Endothelial cell of umbilical vein (primary cell): Measurements from ENCODE around the gene NRXN3. TPM values are rescaled to one million over a fixed set of nuclear protein-coding genes. Genes with fewer than 3 reads are reported as not detected.

ENCODE experiments used
- BruUV-seq: library from RNA; stranded (reverse); fragments of 400-500 nt; replicated peaks from 2 replicates; lab custom pipeline; 2021; lab: Mats Ljungman, UMichigan
- CTCF ChIA-PET: fragments of 300-600, 350-600 bp; sonication (Branson Sonifier 250); formaldehyde crosslinking; loops from one replicate; lab custom pipeline; 2021; ENCODE audit warnings: antibody characterized with exemption, inconsistent platforms; lab: Charles Lee
- POLR2A ChIA-PET: fragments of 300-600, 350-600 bp; sonication (Branson Sonifier 250); formaldehyde crosslinking; loops from one replicate; lab custom pipeline; 2021; ENCODE audit warnings: antibody characterized with exemption, inconsistent platforms; lab: Charles Lee
- DNase-seq: peaks from one replicate; pipeline ENCODE4 v3.0.0-alpha.2; 2011; ENCODE audit warnings: low read depth, low spot score
- FAIRE-seq: peaks from 2 replicates; lab custom pipeline; 2011; peaks lifted over from hg19 to GRCh38; lab: Jason Lieb, UNC
- H2AFZ ChIP-seq: 2 replicates; pipeline ENCODE4 v1.6.0; 2012; ENCODE audit warnings: low read depth, low read length, control low read depth, inconsistent platforms
- H3K27ac ChIP-seq: 2 replicates; pipeline ENCODE4 v1.5.1; 2011; ENCODE audit warnings: low read depth, mild to moderate bottlenecking, control low read depth, low read length, moderate library complexity; ENCODE audit not compliant: insufficient read depth
- H3K27me3 ChIP-seq, 2 experiments: 2 replicates each; pipeline versions ENCODE4 v1.6.0 to v1.6.1; 2011; ENCODE audit warnings: low read length in 2 of 2, mixed read lengths in 1 of 2; ENCODE audit not compliant: control insufficient read depth in 2 of 2, insufficient read depth in 2 of 2
- H3K36me3 ChIP-seq, 2 experiments: 2 replicates in 1 of 2; 3 replicates in 1 of 2; pipeline ENCODE4 v1.5.1; 2011; ENCODE audit warnings: low read length in 2 of 2, mild to moderate bottlenecking in 1 of 2, moderate library complexity in 1 of 2; ENCODE audit not compliant: control insufficient read depth in 2 of 2, insufficient read depth in 2 of 2; ENCODE audit errors: extremely low read depth in 1 of 2
- H3K4me1 ChIP-seq: 3 replicates; pipeline ENCODE4 v1.5.1; 2011; ENCODE audit warnings: mild to moderate bottlenecking, low read length; ENCODE audit not compliant: control insufficient read depth, insufficient read depth; ENCODE audit errors: extremely low read depth
- H3K4me2 ChIP-seq: 2 replicates; pipeline ENCODE4 v1.6.1; 2011; ENCODE audit warnings: low read length, control low read depth, mixed read lengths; ENCODE audit not compliant: insufficient read depth
- H3K4me3 ChIP-seq, 3 experiments: fragments of 200-600 bp in 1 of 3; sonication (generic), shearing (Covaris generic) in 1 of 3; replicated peaks in 1 of 3; 2 replicates each; pipeline ENCODE4 v1.5.1; 2011 to 2016; ENCODE audit warnings: control low read depth in 3 of 3, low read length in 3 of 3, mild to moderate bottlenecking in 2 of 3, inconsistent platforms in 1 of 3, low read depth in 1 of 3, moderate library complexity in 1 of 3; ENCODE audit not compliant: insufficient read depth in 1 of 3
- H3K79me2 ChIP-seq: 2 replicates; pipeline ENCODE4 v1.6.0; 2012; ENCODE audit warnings: low read length, inconsistent platforms; ENCODE audit not compliant: control insufficient read depth, insufficient read depth
- H3K9ac ChIP-seq: replicated peaks from 2 replicates; pipeline ENCODE3; 2011; ENCODE audit warnings: low read length, control low read depth; ENCODE audit not compliant: insufficient read depth; ENCODE audit errors: extremely low read depth
- H3K9me1 ChIP-seq: replicated peaks from 3 replicates; pipeline ENCODE4 v1.6.0; 2011; ENCODE audit warnings: mild to moderate bottlenecking, low read length; ENCODE audit not compliant: control insufficient read depth, insufficient read depth; ENCODE audit errors: extremely low read depth
- H3K9me3 ChIP-seq: replicated peaks from 2 replicates; pipeline ENCODE4 v1.5.1; 2012; ENCODE audit warnings: low read length, inconsistent platforms; ENCODE audit not compliant: control insufficient read depth, insufficient read depth
- H4K20me1 ChIP-seq: replicated peaks from 2 replicates; pipeline ENCODE3; 2011; ENCODE audit warnings: mild to moderate bottlenecking, low read length; ENCODE audit not compliant: control insufficient read depth, insufficient read depth; ENCODE audit errors: extremely low read depth
- JUN ChIP-seq: IDR thresholded peaks from 2 replicates; pipeline ENCODE4 v1.6.1; 2011; ENCODE audit warnings: borderline replicate concordance, low read depth; ENCODE audit not compliant: insufficient read length, insufficient read depth
- dilution Hi-C: fragments of 300-500 bp; cut with MboI; formaldehyde crosslinking; loops from one replicate; pipeline ENCODE4 v1.15.0; 2019; ENCODE audit warnings: low sequenced_read_pairs; ENCODE audit not compliant: extremely low pct_ligation_motif_present
- intact Hi-C: fragments of 100-400 bp; cut with micrococcal nuclease; formaldehyde crosslinking; loops from one replicate; pipeline ENCODE4 v1.10.0; 2022
- polyA plus RNA-seq, 4 experiments: library from polyadenylated mRNA; depleted of rRNA in 3 of 4; stranded (reverse) in 3 of 4; unstranded in 1 of 4; fragments of >200 nt; gene quantifications; 2 replicates each; pipeline versions ENCODE4 v1.2.1 to v1.2.3, GENCODE V29; 2011 to 2012; ENCODE audit warnings: missing spikeins in 1 of 4
- total RNA-seq: library from RNA; stranded (reverse); gene quantifications from 2 replicates; pipeline ENCODE4 v1.2.3, GENCODE V29; 2021
- TF ChIP-seq, protein P1 (sequence below), 2 donors: IDR thresholded peaks; 1 replicate in 1 of 2; 2 replicates in 1 of 2; pipeline ENCODE4 v1.5.1; 2011; ENCODE audit warnings: low read length in 2 of 2, mild to moderate bottlenecking in 2 of 2, moderate library complexity in 2 of 2, control low read depth in 1 of 2, inconsistent platforms in 1 of 2, low read depth in 1 of 2; ENCODE audit not compliant: insufficient read depth in 1 of 2; ENCODE audit errors: extremely low read depth in 1 of 2
- TF ChIP-seq, protein P2 (sequence below): IDR thresholded peaks from 2 replicates; pipeline ENCODE4 v1.6.1; 2011; ENCODE audit not compliant: insufficient read depth, insufficient read length

Gene NRXN3
- total and polyA plus RNA-seq, 2 donors (not counting 3 experiments of a cell fraction or from before 2014, with no cell fraction given) = 0.72 to 4.2 TPM

DNA sequence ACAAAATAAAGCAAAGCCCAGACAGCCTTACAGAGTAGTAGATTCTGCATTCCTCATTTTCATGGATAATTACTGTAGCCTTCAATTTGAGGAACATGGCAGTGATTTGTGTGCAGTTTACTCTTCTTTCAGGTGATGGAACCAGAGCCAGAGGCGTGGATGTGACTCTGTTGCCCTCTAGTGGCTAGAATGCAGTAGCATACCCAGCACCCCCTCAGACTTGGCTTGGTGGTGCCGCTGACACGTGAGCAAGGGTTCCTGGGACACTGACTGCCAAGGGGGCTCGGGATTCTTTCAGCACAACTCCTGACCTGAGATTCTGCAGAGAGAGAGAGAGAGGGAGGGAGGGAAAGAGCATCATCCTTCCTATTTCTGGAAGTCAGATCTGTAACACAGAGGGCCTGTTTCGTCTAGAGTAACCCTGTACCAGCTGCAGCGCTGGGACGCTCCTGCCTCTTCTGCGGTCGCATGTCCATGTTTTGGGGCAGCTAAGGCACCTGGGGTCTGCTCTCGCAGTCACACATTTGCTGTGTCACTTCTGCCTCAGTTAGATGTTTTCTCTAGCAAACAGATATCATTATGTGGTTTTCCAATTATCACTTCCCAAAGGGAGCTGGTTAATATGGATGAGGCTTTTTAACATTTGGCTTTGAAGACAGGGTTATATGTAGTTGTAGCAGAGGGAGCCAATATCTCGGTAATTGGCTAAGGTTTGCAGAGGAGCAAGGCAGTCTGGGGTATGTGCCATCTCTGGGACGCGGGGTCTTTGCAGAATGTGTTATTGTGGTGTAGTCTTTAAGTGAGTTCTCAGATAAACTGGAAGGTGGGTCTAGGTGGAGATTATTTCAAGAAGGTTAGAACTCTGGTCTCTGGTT, 428.1 kb downstream of the NRXN3 start:
- POLR2A ChIA-PET = no interaction called here
- FAIRE-seq (peak; percentile 72), DNase-seq (peak; percentile 58)
- no peaks in the 10 kb centered on the region for H3K36me3 ChIP-seq
- H4K20me1 ChIP-seq = no peaks in the 10 kb centered on the region
- peaks cover 4 to 9% of the 10 kb centered on the region in 2 experiments for H3K27me3 ChIP-seq
- dilution Hi-C loops = no loop called here
- H3K9me3 ChIP-seq = no peaks in the 10 kb centered on the region
- no TSS peak for BruUV-seq
- H3K27ac ChIP-seq = no peak overlapping the region
- no peak overlapping the region for H2AFZ ChIP-seq
- CTCF ChIA-PET = interaction anchor here (0.5 to 5.6 kb wide), 18 partner anchors 7 to 1778 kb away, joined by 3 to 54 read pairs (median 4); no protein-coding TSS in a partner anchor
- H3K4me2 ChIP-seq = no peak overlapping the region
- H3K79me2 ChIP-seq = no peaks in the 10 kb centered on the region
- no peak overlapping the region for H3K4me3 ChIP-seq
- no peaks in the 10 kb centered on the region for H3K9me1 ChIP-seq
- H3K4me1 ChIP-seq = no peaks in the 10 kb centered on the region
- intact Hi-C loops = loop anchor here (1.0 to 10.0 kb wide), 6 partner anchors 99 to 943 kb away; partner anchors contain the start of gene SNW1
- TF ChIP-seq, protein P1, sequence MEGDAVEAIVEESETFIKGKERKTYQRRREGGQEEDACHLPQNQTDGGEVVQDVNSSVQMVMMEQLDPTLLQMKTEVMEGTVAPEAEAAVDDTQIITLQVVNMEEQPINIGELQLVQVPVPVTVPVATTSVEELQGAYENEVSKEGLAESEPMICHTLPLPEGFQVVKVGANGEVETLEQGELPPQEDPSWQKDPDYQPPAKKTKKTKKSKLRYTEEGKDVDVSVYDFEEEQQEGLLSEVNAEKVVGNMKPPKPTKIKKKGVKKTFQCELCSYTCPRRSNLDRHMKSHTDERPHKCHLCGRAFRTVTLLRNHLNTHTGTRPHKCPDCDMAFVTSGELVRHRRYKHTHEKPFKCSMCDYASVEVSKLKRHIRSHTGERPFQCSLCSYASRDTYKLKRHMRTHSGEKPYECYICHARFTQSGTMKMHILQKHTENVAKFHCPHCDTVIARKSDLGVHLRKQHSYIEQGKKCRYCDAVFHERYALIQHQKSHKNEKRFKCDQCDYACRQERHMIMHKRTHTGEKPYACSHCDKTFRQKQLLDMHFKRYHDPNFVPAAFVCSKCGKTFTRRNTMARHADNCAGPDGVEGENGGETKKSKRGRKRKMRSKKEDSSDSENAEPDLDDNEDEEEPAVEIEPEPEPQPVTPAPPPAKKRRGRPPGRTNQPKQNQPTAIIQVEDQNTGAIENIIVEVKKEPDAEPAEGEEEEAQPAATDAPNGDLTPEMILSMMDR (IDR thresholded peaks at IDR 0.05; ENCODE audit: extremely low read depth in 1 of 2, insufficient read depth in 1 of 2, low read depth in 1 of 2, low read length in 2 of 2) = peak; percentile 87 to 96
- no peak for TF ChIP-seq JUN
- TF ChIP-seq, protein P2, sequence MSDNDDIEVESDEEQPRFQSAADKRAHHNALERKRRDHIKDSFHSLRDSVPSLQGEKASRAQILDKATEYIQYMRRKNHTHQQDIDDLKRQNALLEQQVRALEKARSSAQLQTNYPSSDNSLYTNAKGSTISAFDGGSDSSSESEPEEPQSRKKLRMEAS = peak; percentile 8
- H3K9ac ChIP-seq = no peak overlapping the region
